Measurements from ENCODE around the gene KBTBD2.
"Not testable (repeated sequence)": the region's sequence is repeated elsewhere in the genome, so short reads cannot be mapped to it uniquely, and the experiment has no call there.

Gene KBTBD2

GRCh38 chr7:32891043-32891799 lies at the start of gene KBTBD2:
TSS of gene KBTBD2 (minus strand) at chr7:32891760. CDS start at chr7:32879604, 12,156 bp downstream.
- Mint-ChIP-seq H3K36me3 (ENCODE audit: low read depth) (no peaks in the 10 kb centered on the region), H3K9me3 (no peaks in the 10 kb centered on the region), H3K27me3 (no peaks in the 10 kb centered on the region), H3K4me3 (peak within 1 kb of the TSS; percentile 93), H3K4me1 (peaks cover 65% of the 10 kb centered on the region), H3K27ac (peak within 1 kb of the TSS; percentile 99)
- ATAC-seq (peak; percentile 58), DNase-seq (peak; percentile 83)

- peaks cover 8% of the 10 kb centered on the region for H3K27me3 Mint-ChIP-seq
- DNase-seq (no peak), ATAC-seq (no peak)
- peaks cover 16% of the 10 kb centered on the region for H3K4me1 Mint-ChIP-seq
- H3K36me3 Mint-ChIP-seq (ENCODE audit: low read depth): no peaks in the 10 kb centered on the region
- peak overlapping the region; percentile 87 for H3K4me3 Mint-ChIP-seq
- no peak overlapping the region for H3K27ac Mint-ChIP-seq
- peaks cover 3% of the 10 kb centered on the region for H3K9me3 Mint-ChIP-seq
These were observed 49.6 kb upstream of the KBTBD2 start for GRCh38 chr7:32941181-32941580.

GRCh38 chr7:32937344-32938174 lies 46.0 kb upstream of the KBTBD2 start:
- H3K9me3 Mint-ChIP-seq: no peaks in the 10 kb centered on the region
- ATAC-seq: no peak
- no peak overlapping the region for H3K4me3 Mint-ChIP-seq
- no peaks in the 10 kb centered on the region for H3K36me3 Mint-ChIP-seq (ENCODE audit: low read depth)
- H3K27me3 Mint-ChIP-seq: peaks cover 7% of the 10 kb centered on the region
- DNase-seq: no peak
- H3K27ac Mint-ChIP-seq: no peak overlapping the region
- peaks cover 16% of the 10 kb centered on the region for H3K4me1 Mint-ChIP-seq

GRCh38 chr7:32936689-32937088 lies 45.1 kb upstream of the KBTBD2 start:
- no peaks in the 10 kb centered on the region for H3K36me3 Mint-ChIP-seq (ENCODE audit: low read depth)
- ATAC-seq (no peak), DNase-seq (no peak)
- H3K27ac Mint-ChIP-seq: no peak overlapping the region
- no peaks in the 10 kb centered on the region for H3K9me3 Mint-ChIP-seq
- peaks cover 10% of the 10 kb centered on the region for H3K4me1 Mint-ChIP-seq
- H3K27me3 Mint-ChIP-seq: peaks cover under 1% of the 10 kb centered on the region
- no peak overlapping the region for H3K4me3 Mint-ChIP-seq

- no peaks in the 10 kb centered on the region for H3K36me3 Mint-ChIP-seq (ENCODE audit: low read depth)
- no peaks in the 10 kb centered on the region for H3K27me3 Mint-ChIP-seq
- H3K4me1 Mint-ChIP-seq: peaks cover 5% of the 10 kb centered on the region
- no peak overlapping the region for H3K27ac Mint-ChIP-seq
- H3K9me3 Mint-ChIP-seq: no peaks in the 10 kb centered on the region
- no peak for ATAC-seq
- H3K4me3 Mint-ChIP-seq: no peak overlapping the region
- DNase-seq: no peak
These were observed 44.0 kb upstream of the KBTBD2 start for GRCh38 chr7:32935558-32935957.

- peaks cover 3% of the 10 kb centered on the region for H3K4me1 Mint-ChIP-seq
These were observed 38.8 kb upstream of the KBTBD2 start for GRCh38 chr7:32930378-32930777.

GRCh38 chr7:32929430-32930143 lies 38.0 kb upstream of the KBTBD2 start:
- ATAC-seq: no peak
- H3K27ac Mint-ChIP-seq: no peak overlapping the region
- no peak for DNase-seq
- H3K4me1 Mint-ChIP-seq: peaks cover 3% of the 10 kb centered on the region
- H3K4me3 Mint-ChIP-seq: no peak overlapping the region
- H3K9me3 Mint-ChIP-seq: no peaks in the 10 kb centered on the region
- no peaks in the 10 kb centered on the region for H3K27me3 Mint-ChIP-seq
- H3K36me3 Mint-ChIP-seq (ENCODE audit: low read depth): no peaks in the 10 kb centered on the region

More at GRCh38 chr7:32930378-32930777, 38.8 kb upstream of the KBTBD2 start:
- H3K27me3 Mint-ChIP-seq: no peaks in the 10 kb centered on the region
- ATAC-seq (no peak), DNase-seq (no peak)
- H3K27ac Mint-ChIP-seq: no peak overlapping the region
- no peak overlapping the region for H3K4me3 Mint-ChIP-seq
- no peaks in the 10 kb centered on the region for H3K9me3 Mint-ChIP-seq
- no peaks in the 10 kb centered on the region for H3K36me3 Mint-ChIP-seq (ENCODE audit: low read depth)

- Mint-ChIP-seq H3K27ac (no peak overlapping the region), H3K4me3 (no peak overlapping the region), H3K36me3 (ENCODE audit: low read depth) (peaks cover under 1% of the 10 kb centered on the region), H3K27me3 (no peaks in the 10 kb centered on the region), H3K9me3 (no peaks in the 10 kb centered on the region), H3K4me1 (peaks cover 3% of the 10 kb centered on the region)
- DNase-seq: no peak
- ATAC-seq: no peak
These were observed 37.3 kb upstream of the KBTBD2 start for GRCh38 chr7:32928785-32929298.

- no peaks in the 10 kb centered on the region for H3K27me3 Mint-ChIP-seq
- no peak overlapping the region for H3K27ac Mint-ChIP-seq
- peaks cover 9% of the 10 kb centered on the region for H3K36me3 Mint-ChIP-seq (ENCODE audit: low read depth)
- H3K4me3 Mint-ChIP-seq: no peak overlapping the region
- ATAC-seq: no peak
- no peaks in the 10 kb centered on the region for H3K9me3 Mint-ChIP-seq
- DNase-seq: no peak
- peaks cover 1% of the 10 kb centered on the region for H3K4me1 Mint-ChIP-seq
These were observed 30.3 kb upstream of the KBTBD2 start for GRCh38 chr7:32921896-32922295.

- not testable (repeated sequence) for H3K36me3 Mint-ChIP-seq (ENCODE audit: low read depth); H3K27ac Mint-ChIP-seq; DNase-seq; H3K9me3 Mint-ChIP-seq; ATAC-seq; H3K4me3 Mint-ChIP-seq; H3K27me3 Mint-ChIP-seq
- peaks cover 11% of the 10 kb centered on the region for H3K4me1 Mint-ChIP-seq
These were observed 25.4 kb upstream of the KBTBD2 start for GRCh38 chr7:32916994-32917393.

GRCh38 chr7:32916006-32916405 lies 24.4 kb upstream of the KBTBD2 start:
- ATAC-seq (no peak), DNase-seq (no peak)
- no peak overlapping the region for H3K4me3 Mint-ChIP-seq
- no peaks in the 10 kb centered on the region for H3K27me3 Mint-ChIP-seq
- H3K4me1 Mint-ChIP-seq: peaks cover 10% of the 10 kb centered on the region
- H3K27ac Mint-ChIP-seq: no peak overlapping the region
- no peaks in the 10 kb centered on the region for H3K9me3 Mint-ChIP-seq
- peaks cover 5% of the 10 kb centered on the region for H3K36me3 Mint-ChIP-seq (ENCODE audit: low read depth)

- Mint-ChIP-seq H3K27ac (peak overlapping the region; percentile 8), H3K36me3 (ENCODE audit: low read depth) (peaks cover 3% of the 10 kb centered on the region), H3K4me3 (no peak overlapping the region), H3K9me3 (no peaks in the 10 kb centered on the region), H3K27me3 (no peaks in the 10 kb centered on the region), H3K4me1 (peaks cover 10% of the 10 kb centered on the region)
- DNase-seq (no peak), ATAC-seq (peak; percentile 81)
These were observed 23.5 kb upstream of the KBTBD2 start for GRCh38 chr7:32915041-32915536.

- Mint-ChIP-seq H3K4me3 (no peak overlapping the region), H3K36me3 (ENCODE audit: low read depth) (peaks cover 3% of the 10 kb centered on the region), H3K4me1 (peaks cover 10% of the 10 kb centered on the region), H3K9me3 (no peaks in the 10 kb centered on the region), H3K27ac (peak overlapping the region; percentile 25), H3K27me3 (no peaks in the 10 kb centered on the region)
- DNase-seq (no peak), ATAC-seq (no peak)
These were observed 22.6 kb upstream of the KBTBD2 start for GRCh38 chr7:32914184-32914583.

- H3K36me3 Mint-ChIP-seq (ENCODE audit: low read depth): no peaks in the 10 kb centered on the region
- H3K4me3 Mint-ChIP-seq: no peak overlapping the region
- DNase-seq: no peak
- no peak for ATAC-seq
- no peak overlapping the region for H3K27ac Mint-ChIP-seq
- H3K27me3 Mint-ChIP-seq: no peaks in the 10 kb centered on the region
- no peaks in the 10 kb centered on the region for H3K9me3 Mint-ChIP-seq
- H3K4me1 Mint-ChIP-seq: peaks cover 12% of the 10 kb centered on the region
These were observed 18.6 kb upstream of the KBTBD2 start for GRCh38 chr7:32910195-32910594.
